GM21737 (cell line): ENCODE measurements around the gene TMEM127.
"Not testable (repeated sequence)": the region's sequence is repeated elsewhere in the genome, so short reads cannot be mapped to it uniquely, and the experiment has no call there.

Experiments used
- ATAC-seq: cut with Tn5 transposase; IDR thresholded peaks from one replicate; pipeline ENCODE4 v1.9.1; 2021; ENCODE audit warnings: mild to moderate bottlenecking, moderate library complexity; ENCODE audit not compliant: unreplicated experiment

The TMEM127 gene

GRCh38 chr2:96243843-96244242 lies 22.0 kb downstream of the TMEM127 start:
- ATAC-seq = no peak

- peak; percentile 90 for ATAC-seq
Observed at GRCh38 chr2:96241900-96242611, 23.7 kb downstream of the TMEM127 start.

- ATAC-seq = no peak
Observed at GRCh38 chr2:96241227-96241626, 24.6 kb downstream of the TMEM127 start.

- ATAC-seq = no peak
Observed at GRCh38 chr2:96240341-96241038, 25.3 kb downstream of the TMEM127 start.

GRCh38 chr2:96239745-96240264 lies 26.0 kb downstream of the TMEM127 start:
- ATAC-seq = no peak

GRCh38 chr2:96239091-96239490 lies 26.7 kb downstream of the TMEM127 start:
- ATAC-seq = no peak

GRCh38 chr2:96238266-96238665 lies 27.5 kb downstream of the TMEM127 start:
- ATAC-seq = no peak

GRCh38 chr2:96236882-96237281 lies 28.9 kb downstream of the TMEM127 start:
- ATAC-seq = no peak

GRCh38 chr2:96233880-96234316 lies 31.9 kb downstream of the TMEM127 start:
- ATAC-seq = peak; percentile 91

GRCh38 chr2:96233436-96233835 lies 32.4 kb downstream of the TMEM127 start:
- ATAC-seq = no peak

GRCh38 chr2:96231316-96231715 lies 34.5 kb downstream of the TMEM127 start:
- ATAC-seq = no peak

GRCh38 chr2:96225016-96225533 lies 40.7 kb downstream of the TMEM127 start:
- peak; percentile 78 for ATAC-seq

- ATAC-seq = not testable (repeated sequence)
Observed at GRCh38 chr2:96221106-96221505, 44.7 kb downstream of the TMEM127 start.

- ATAC-seq = not testable (repeated sequence)
Observed at GRCh38 chr2:96219959-96220358, 45.8 kb downstream of the TMEM127 start.

- ATAC-seq = no peak
Observed at GRCh38 chr2:96218508-96219131, 47.2 kb downstream of the TMEM127 start.

GRCh38 chr2:96214554-96214953 lies 51.2 kb downstream of the TMEM127 start:
- ATAC-seq = no peak

- no peak for ATAC-seq
Observed at GRCh38 chr2:96213379-96213778, 52.4 kb downstream of the TMEM127 start.

GRCh38 chr2:96212339-96212738 lies 53.5 kb downstream of the TMEM127 start:
- no peak for ATAC-seq

GRCh38 chr2:96209729-96210085 lies 56.1 kb downstream of the TMEM127 start:
- ATAC-seq = no peak

GRCh38 chr2:96209011-96209728 lies 56.6 kb downstream of the TMEM127 start:
- ATAC-seq = no peak
